GM12878 (cell line): ENCODE measurements around the gene NHERF2. TPM values are rescaled to one million over a fixed set of nuclear protein-coding genes. Genes with fewer than 3 reads are reported as not detected.

Experiments
- ASH2L ChIP-seq: fragments of 300-600, 200-600 bp; sonication (generic); IDR thresholded peaks from 2 replicates; pipeline ENCODE4 v1.6.1; 2017; ENCODE audit warnings: low read depth, mild to moderate bottlenecking, borderline replicate concordance
- ELK1 ChIP-seq: IDR thresholded peaks from 2 replicates; pipeline ENCODE4 v1.6.1; 2012; ENCODE audit warnings: low read depth, low read length, improper control_type of control experiment
- IKZF1 ChIP-seq: fragments of 450-650 bp; conservative IDR thresholded peaks from 2 replicates; pipeline ENCODE4 v1.6.1; 2017; ENCODE audit warnings: antibody characterized with exemption, mild to moderate bottlenecking
- TCF7 ChIP-seq: IDR thresholded peaks from 2 replicates; pipeline ENCODE4 v1.6.1; 2014; ENCODE audit warnings: antibody characterized with exemption, borderline replicate concordance
- polyA plus RNA-seq, 11 experiments: library from polyadenylated mRNA; depleted of rRNA in 4 of 11; unstranded in 6 of 11; stranded (reverse) in 5 of 11; fragments of >200 nt; fragmentation: Nextera tagmentation in 4 of 11; fragmentation: Illumina TruSeq in 1 of 11; extraction: Ambion mirVana in 4 of 11; extraction: Trizol in 1 of 11; gene quantifications; 1 replicate in 1 of 11; 2 replicates in 10 of 11; pipeline versions ENCODE4 v1.2.1 to v1.2.3, GENCODE V29; 2011 to 2016; ENCODE audit warnings: inconsistent platforms in 2 of 11, missing spikeins in 2 of 11, low read depth in 1 of 11
- total RNA-seq, 4 experiments: library from RNA; depleted of rRNA in 3 of 4; stranded (reverse); fragments of >200 nt in 3 of 4; fragmentation: Illumina TruSeq in 1 of 4; extraction: Trizol in 1 of 4; gene quantifications; 2 replicates each; pipeline versions ENCODE4 v1.2.1 to v1.2.3, GENCODE V29; 2013 to 2021
- TF ChIP-seq, protein P1 (sequence below): fragments of 450-650 bp; IDR thresholded peaks from 2 replicates; pipeline ENCODE4 v1.6.1; 2018; ENCODE audit warnings: borderline replicate concordance, mild to moderate bottlenecking; ENCODE audit not compliant: partially characterized antibody

Gene NHERF2
- total and polyA plus RNA-seq, 10 of the 15 experiments (the other 5 are each of a cell fraction or from before 2014, with no cell fraction given) = 0.05 to 0.31 (median 0.08) TPM; not detected in 4

DNA sequence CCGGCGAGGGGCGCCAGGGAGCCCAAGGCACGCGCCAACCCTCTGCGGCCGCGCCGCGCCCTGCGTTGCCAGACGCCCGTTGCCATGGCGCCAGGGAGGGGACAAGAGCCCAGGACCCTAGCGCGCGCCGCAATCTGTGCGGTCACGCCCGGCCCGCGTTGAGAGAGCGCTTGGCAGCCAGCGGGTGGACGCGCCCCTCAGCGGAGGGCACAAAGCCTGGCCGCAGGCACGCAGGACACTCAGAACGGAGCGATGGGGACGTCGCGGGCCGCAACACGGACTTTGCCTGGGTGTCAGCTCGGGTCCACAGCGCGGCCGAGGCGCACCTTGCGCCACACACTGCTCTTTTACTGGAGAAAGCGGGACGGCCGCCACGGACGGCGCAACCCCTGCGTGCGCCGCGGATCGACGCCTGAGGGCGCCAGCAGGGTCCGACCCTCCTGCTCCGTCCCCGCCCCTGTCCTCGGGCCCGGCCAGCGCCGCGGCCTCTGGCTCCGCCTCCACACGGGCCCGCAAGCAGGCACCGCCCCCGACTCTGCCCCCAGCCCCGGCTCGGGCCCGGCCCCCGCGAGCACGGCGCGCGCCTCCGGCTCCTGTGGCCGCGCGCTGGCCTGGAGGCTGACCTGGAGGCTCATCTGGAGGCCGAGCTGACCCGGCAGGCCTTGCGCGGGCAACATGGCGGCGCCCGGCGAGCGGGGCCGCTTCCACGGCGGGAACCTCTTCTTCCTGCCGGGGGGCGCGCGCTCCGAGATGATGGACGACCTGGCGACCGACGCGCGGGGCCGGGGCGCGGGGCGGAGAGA, 43.0 kb upstream of the NHERF2 start, which contains the start of gene GFER (continued):
- TF ChIP-seq, protein P1, sequence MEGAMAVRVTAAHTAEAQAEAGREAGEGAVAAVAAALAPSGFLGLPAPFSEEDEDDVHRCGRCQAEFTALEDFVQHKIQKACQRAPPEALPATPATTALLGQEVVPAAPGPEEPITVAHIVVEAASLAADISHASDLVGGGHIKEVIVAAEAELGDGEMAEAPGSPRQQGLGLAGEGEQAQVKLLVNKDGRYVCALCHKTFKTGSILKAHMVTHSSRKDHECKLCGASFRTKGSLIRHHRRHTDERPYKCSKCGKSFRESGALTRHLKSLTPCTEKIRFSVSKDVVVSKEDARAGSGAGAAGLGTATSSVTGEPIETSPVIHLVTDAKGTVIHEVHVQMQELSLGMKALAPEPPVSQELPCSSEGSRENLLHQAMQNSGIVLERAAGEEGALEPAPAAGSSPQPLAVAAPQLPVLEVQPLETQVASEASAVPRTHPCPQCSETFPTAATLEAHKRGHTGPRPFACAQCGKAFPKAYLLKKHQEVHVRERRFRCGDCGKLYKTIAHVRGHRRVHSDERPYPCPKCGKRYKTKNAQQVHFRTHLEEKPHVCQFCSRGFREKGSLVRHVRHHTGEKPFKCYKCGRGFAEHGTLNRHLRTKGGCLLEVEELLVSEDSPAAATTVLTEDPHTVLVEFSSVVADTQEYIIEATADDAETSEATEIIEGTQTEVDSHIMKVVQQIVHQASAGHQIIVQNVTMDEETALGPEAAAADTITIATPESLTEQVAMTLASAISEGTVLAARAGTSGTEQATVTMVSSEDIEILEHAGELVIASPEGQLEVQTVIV = no peak
- 0 out of 2 replicates have a peak, but pooled peaks have one; percentile 49 for TF ChIP-seq ASH2L
- no peak for TF ChIP-seq ELK1
- TF ChIP-seq IKZF1 = peak; percentile 77
- no peak for TF ChIP-seq TCF7
